Gastrocnemius medialis (tissue), 4 donors: ENCODE measurements around the gene PDZRN3. TPM values are rescaled to one million over a fixed set of nuclear protein-coding genes. Genes with fewer than 3 reads are reported as not detected.

ENCODE experiments used
- ATAC-seq, 2 donors: fragments of 150-250 bp; one replicate each; pipeline ENCODE4 v1.9.1; 2016
- DNase-seq, 2 donors: peaks; one replicate each; pipeline ENCODE4 v3.0.0-alpha.2; 2019
- H3K27ac ChIP-seq, 4 donors: fragments of 200-600 bp; sonication (generic); 1 replicate in 1 of 4; 2 replicates in 3 of 4; pipeline ENCODE4 v1.5.1; 2016 to 2018; ENCODE audit warnings: mild to moderate bottlenecking in 2 of 4, moderate library complexity in 1 of 4
- H3K27me3 ChIP-seq, 3 donors: fragments of 200-600 bp; sonication (generic) in 2 of 3; 1 replicate in 1 of 3; 2 replicates in 2 of 3; pipeline versions ENCODE4 v1.5.1 to v1.6.0; 2016 to 2019; ENCODE audit warnings: mild to moderate bottlenecking in 1 of 3, moderate library complexity in 1 of 3
- H3K36me3 ChIP-seq, 2 donors: fragments of 200-600 bp; sonication (generic) in 1 of 2; one replicate each; pipeline ENCODE4 v1.5.1; 2017 to 2018
- H3K4me1 ChIP-seq, 2 donors: fragments of 200-600 bp; sonication (generic) in 1 of 2; one replicate each; pipeline ENCODE4 v1.5.1; 2016 to 2017; ENCODE audit warnings: mild to moderate bottlenecking in 2 of 2
- H3K4me3 ChIP-seq, 4 donors: fragments of 200-600 bp; sonication (generic) in 3 of 4; 1 replicate in 1 of 4; 2 replicates in 3 of 4; pipeline ENCODE4 v1.5.1; 2016 to 2019; ENCODE audit warnings: mild to moderate bottlenecking in 2 of 4
- H3K9me3 ChIP-seq, 3 donors: fragments of 200-600 bp; sonication (generic) in 2 of 3; 1 replicate in 1 of 3; 2 replicates in 2 of 3; pipeline ENCODE4 v1.5.1; 2016 to 2019
- CTCF ChIP-seq, 5 experiments: fragments of 450-650 bp in 3 of 5; fragments of 200-600 bp in 2 of 5; sonication (generic) in 2 of 5; IDR thresholded peaks in 4 of 5; conservative IDR thresholded peaks in 1 of 5; 1 replicate in 4 of 5; 2 replicates in 1 of 5; pipeline ENCODE4 v1.5.1; 2016 to 2019; ENCODE audit warnings: antibody characterized with exemption in 5 of 5, mild to moderate bottlenecking in 3 of 5, moderate library complexity in 3 of 5
- POLR2A ChIP-seq, 2 donors: fragments of 450-650 bp; IDR thresholded peaks; one replicate each; pipeline ENCODE4 v1.6.1; 2017; ENCODE audit warnings: antibody characterized with exemption in 2 of 2, mild to moderate bottlenecking in 2 of 2, moderate library complexity in 2 of 2
- in situ Hi-C, 4 donors: fragments of 200-750 bp; cut with MboI; loops; one replicate each; pipeline versions ENCODE4 v1.15.0 to v1.8.0; 2017; ENCODE audit warnings: low sequenced_read_pairs in 4 of 4
- intact Hi-C: fragments of 100-400 bp; cut with DNase I; formaldehyde crosslinking; loops from one replicate; pipeline ENCODE4 v1.15.1; 2023; ENCODE audit warnings: low total_unique reads
- total RNA-seq, 4 donors: library from RNA; depleted of rRNA; stranded (reverse); fragments of >200 nt; gene quantifications; one replicate each; pipeline versions ENCODE4 v1.1.0 to v1.2.3, GENCODE V29; 2016

Gene PDZRN3
- total RNA-seq, 4 donors from 2014 or later: 9.1 to 30.3 (median 24.7) TPM

DNA sequence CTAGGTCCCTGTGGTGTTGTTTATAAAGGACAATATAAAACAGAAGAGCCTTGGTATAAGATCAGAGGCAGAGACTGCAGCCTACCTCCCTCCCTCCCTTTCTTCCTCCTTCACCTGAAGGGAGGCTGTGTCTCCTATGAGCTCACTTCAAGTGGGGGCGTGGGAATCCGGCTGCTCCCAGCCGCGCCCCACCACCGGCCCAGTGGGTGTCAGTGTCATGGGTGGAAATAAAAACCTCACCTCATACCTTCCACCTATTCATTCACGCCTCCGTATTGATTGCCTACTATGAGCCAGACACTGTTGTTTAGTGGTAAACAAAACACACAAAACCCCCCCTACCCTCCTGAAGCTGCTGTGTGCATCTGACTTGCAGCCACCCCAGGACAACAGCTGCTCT is 181.9 kb downstream of the PDZRN3 start:
- in situ Hi-C loops (no loop called here), intact Hi-C loops (no loop called here)
- H3K36me3 ChIP-seq: no peaks in the 10 kb centered on the region
- no peak for TF ChIP-seq POLR2A (IDR thresholded peaks at IDR 0.05)
- no peak for TF ChIP-seq CTCF (IDR thresholded peaks at IDR 0.05 in 4 of 5, conservative IDR thresholded peaks at IDR 0.05 in 1 of 5)
- H3K27me3 ChIP-seq: no peaks in the 10 kb centered on the region
- no peak for ATAC-seq
- DNase-seq: no peak
- no peak overlapping the region for H3K4me3 ChIP-seq
- H3K27ac ChIP-seq: no peak overlapping the region
- H3K9me3 ChIP-seq: no peaks in the 10 kb centered on the region
- H3K4me1 ChIP-seq: no peaks in the 10 kb centered on the region

DNA sequence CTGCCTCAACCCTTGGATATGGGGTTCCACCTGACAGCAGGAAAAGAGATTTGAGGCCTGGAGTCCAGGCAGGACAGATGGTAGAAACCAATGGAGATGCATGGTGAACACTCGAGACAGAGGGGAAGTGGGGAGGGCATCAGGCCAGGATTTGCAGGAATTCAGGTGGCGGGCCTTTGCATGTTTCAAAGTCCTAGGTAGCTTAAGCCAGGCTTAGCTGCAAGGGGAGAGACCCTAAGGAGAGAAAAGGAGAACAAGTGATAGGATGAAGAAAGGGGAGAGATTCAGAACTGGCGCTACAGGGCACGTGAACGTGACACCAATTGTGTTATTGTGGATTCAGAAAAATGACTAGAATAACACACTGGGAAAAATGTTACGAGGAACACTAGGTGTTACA is 182.6 kb downstream of the PDZRN3 start:
- intact Hi-C loops (no loop called here), in situ Hi-C loops (no loop called here)
- ATAC-seq (no peak), DNase-seq (no peak)
- H3K27ac ChIP-seq: no peak overlapping the region
- no peaks in the 10 kb centered on the region for H3K4me1 ChIP-seq
- H3K27me3 ChIP-seq: no peaks in the 10 kb centered on the region
- no peak overlapping the region for H3K4me3 ChIP-seq
- no peaks in the 10 kb centered on the region for H3K36me3 ChIP-seq
- TF ChIP-seq CTCF (IDR thresholded peaks at IDR 0.05 in 4 of 5, conservative IDR thresholded peaks at IDR 0.05 in 1 of 5) (no peak), POLR2A (IDR thresholded peaks at IDR 0.05) (no peak)
- H3K9me3 ChIP-seq: no peaks in the 10 kb centered on the region

- H3K36me3 ChIP-seq: no peaks in the 10 kb centered on the region
- intact Hi-C loops: no loop called here
- no peak for TF ChIP-seq POLR2A (IDR thresholded peaks at IDR 0.05)
- no peak for TF ChIP-seq CTCF (IDR thresholded peaks at IDR 0.05 in 4 of 5, conservative IDR thresholded peaks at IDR 0.05 in 1 of 5)
- no peaks in the 10 kb centered on the region for H3K27me3 ChIP-seq
- ATAC-seq (no peak), DNase-seq (no peak)
- in situ Hi-C loops: no loop called here
- H3K4me3 ChIP-seq: no peak overlapping the region
- no peaks in the 10 kb centered on the region for H3K9me3 ChIP-seq
- H3K4me1 ChIP-seq: peaks cover 8 to 12% of the 10 kb centered on the region in 2 donors
- H3K27ac ChIP-seq: no peak overlapping the region
Measured at GRCh38 chr3:73437828-73438227, 186.9 kb downstream of the PDZRN3 start.

- Histone ChIP-seq H3K9me3 (no peaks in the 10 kb centered on the region), H3K27me3 (no peaks in the 10 kb centered on the region), H3K27ac (no peak overlapping the region), H3K4me3 (no peak overlapping the region), H3K36me3 (no peaks in the 10 kb centered on the region), H3K4me1 (peaks cover 17 to 24% of the 10 kb centered on the region in 2 donors)
- TF ChIP-seq CTCF (IDR thresholded peaks at IDR 0.05 in 4 of 5, conservative IDR thresholded peaks at IDR 0.05 in 1 of 5) (no peak), POLR2A (IDR thresholded peaks at IDR 0.05) (no peak)
- ATAC-seq (no peak), DNase-seq (no peak)
- intact Hi-C loops (no loop called here), in situ Hi-C loops (no loop called here)
Measured at GRCh38 chr3:73435055-73435454, 189.7 kb downstream of the PDZRN3 start.

GRCh38 chr3:73433687-73434086 is 191.1 kb downstream of the PDZRN3 start:
- Histone ChIP-seq H3K27ac (no peak overlapping the region), H3K4me3 (no peak overlapping the region), H3K27me3 (no peaks in the 10 kb centered on the region), H3K36me3 (no peaks in the 10 kb centered on the region), H3K4me1 (peaks cover 17 to 24% of the 10 kb centered on the region in 2 donors), H3K9me3 (no peaks in the 10 kb centered on the region)
- intact Hi-C loops: no loop called here
- DNase-seq (no peak), ATAC-seq (no peak)
- in situ Hi-C loops: loop anchor here in 1 of 4 donors (5.0 kb wide), 1 partner anchor 331 kb away; no protein-coding TSS in a partner anchor
- TF ChIP-seq CTCF (IDR thresholded peaks at IDR 0.05 in 4 of 5, conservative IDR thresholded peaks at IDR 0.05 in 1 of 5): no peak
- TF ChIP-seq POLR2A (IDR thresholded peaks at IDR 0.05): no peak
